ENCODE data around the gene PRSS8.
"Not testable (repeated sequence)": the region's sequence is repeated elsewhere in the genome, so short reads cannot be mapped to it uniquely, and the experiment has no call there.

Gene PRSS8

GRCh38 chr16:31143011-31143693 lies 7.6 kb upstream of the PRSS8 start:
- peak overlapping the region in 1 of 2 donors; percentile 54 for H3K4me3 ChIP-seq (ENCODE audit: low read depth in 1 of 2, low read length in 2 of 2)
- peaks cover 5 to 19% of the 10 kb centered on the region in 2 donors for H3K4me1 ChIP-seq (ENCODE audit: control insufficient read depth in 1 of 2, insufficient read depth in 2 of 2, low read length in 2 of 2)
- no peak overlapping the region for H3K27ac ChIP-seq (ENCODE audit: low read length)

GRCh38 chr16:31142109-31143010 lies 6.8 kb upstream of the PRSS8 start:
- Histone ChIP-seq H3K9me3 (ENCODE audit: control insufficient read depth in 1 of 2, low read length in 2 of 2) (no peaks in the 10 kb centered on the region), H3K27ac (ENCODE audit: low read length) (peak overlapping the region; percentile 80), H3K27me3 (ENCODE audit: low read depth, low read length) (no peaks in the 10 kb centered on the region), H3K36me3 (ENCODE audit: control insufficient read depth in 1 of 2, insufficient read depth in 2 of 2, low read length in 2 of 2) (no peaks in the 10 kb centered on the region), H3K4me1 (ENCODE audit: control insufficient read depth in 1 of 2, insufficient read depth in 2 of 2, low read length in 2 of 2) (peaks cover 5 to 19% of the 10 kb centered on the region in 2 donors), H3K4me3 (ENCODE audit: low read depth in 1 of 2, low read length in 2 of 2) (peak overlapping the region; percentile 54 to 57)

More at GRCh38 chr16:31143011-31143693, 7.6 kb upstream of the PRSS8 start:
- Histone ChIP-seq H3K27me3 (ENCODE audit: low read depth, low read length) (no peaks in the 10 kb centered on the region), H3K9me3 (ENCODE audit: control insufficient read depth in 1 of 2, low read length in 2 of 2) (no peaks in the 10 kb centered on the region), H3K36me3 (ENCODE audit: control insufficient read depth in 1 of 2, insufficient read depth in 2 of 2, low read length in 2 of 2) (no peaks in the 10 kb centered on the region)

DNA sequence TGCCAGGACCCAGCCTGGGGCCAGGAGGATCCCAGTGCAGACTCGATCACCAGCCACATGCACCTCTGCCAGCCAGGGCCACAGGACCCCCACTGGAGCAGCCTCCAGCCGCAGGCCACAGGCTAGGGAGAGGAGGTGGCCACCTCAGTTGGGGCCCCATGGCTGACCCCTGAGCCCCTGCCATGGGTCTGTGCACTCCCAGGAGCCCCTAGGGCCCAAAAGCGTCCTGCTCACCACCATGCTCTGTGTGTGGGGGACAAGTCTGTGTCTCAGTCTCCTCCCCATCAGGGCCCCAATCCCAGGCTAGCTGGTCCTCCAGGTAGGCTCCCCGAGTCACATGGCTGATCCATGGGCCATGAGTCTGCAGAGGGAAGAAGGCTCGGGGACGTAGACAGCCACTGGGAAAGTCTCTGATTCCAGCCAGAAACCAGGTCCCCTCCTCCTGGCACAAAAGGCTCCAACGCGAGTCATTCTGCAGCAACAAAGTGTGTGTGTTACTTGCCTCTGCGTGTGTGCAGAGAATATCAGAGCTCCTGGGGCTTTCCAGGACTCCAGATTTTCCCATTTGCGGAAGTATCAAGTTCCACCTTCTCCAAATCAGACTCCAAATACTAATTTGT lies 6.1 kb upstream of the PRSS8 start:
- H3K27ac ChIP-seq (ENCODE audit: low read length): peak overlapping the region; percentile 80
- H3K4me3 ChIP-seq (ENCODE audit: low read depth in 1 of 2, low read length in 2 of 2): peak overlapping the region; percentile 54 to 57
- H3K9me3 ChIP-seq (ENCODE audit: control insufficient read depth in 1 of 2, low read length in 2 of 2): no peaks in the 10 kb centered on the region
- no peaks in the 10 kb centered on the region for H3K27me3 ChIP-seq (ENCODE audit: low read depth, low read length)
- H3K4me1 ChIP-seq (ENCODE audit: control insufficient read depth in 1 of 2, insufficient read depth in 2 of 2, low read length in 2 of 2): peaks cover 5 to 19% of the 10 kb centered on the region in 2 donors
- H3K36me3 ChIP-seq (ENCODE audit: control insufficient read depth in 1 of 2, insufficient read depth in 2 of 2, low read length in 2 of 2): no peaks in the 10 kb centered on the region

DNA sequence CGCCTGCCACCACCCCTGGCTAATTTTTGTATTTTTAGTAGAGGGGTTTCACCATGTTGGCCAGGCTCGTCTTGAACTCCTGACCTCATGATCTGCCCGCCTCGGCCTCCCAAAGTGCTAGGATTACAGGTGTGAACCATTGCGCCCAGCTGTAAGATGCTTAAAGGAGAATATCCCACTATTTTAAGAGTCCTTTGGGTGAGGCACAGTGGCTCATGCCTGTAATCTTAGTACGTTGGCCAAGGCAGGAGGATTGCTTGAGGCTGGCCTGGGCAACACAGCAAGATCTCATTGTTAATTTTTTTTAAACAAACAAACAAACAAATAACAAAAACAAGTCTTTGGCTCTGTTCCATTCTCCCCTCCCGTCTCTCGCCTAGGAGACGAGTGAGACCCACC lies 5.5 kb upstream of the PRSS8 start:
- not testable (repeated sequence) for H3K36me3 ChIP-seq (ENCODE audit: control insufficient read depth in 1 of 2, insufficient read depth in 2 of 2, low read length in 2 of 2); H3K27me3 ChIP-seq (ENCODE audit: low read depth, low read length); H3K9me3 ChIP-seq (ENCODE audit: control insufficient read depth in 1 of 2, low read length in 2 of 2)
- Histone ChIP-seq H3K4me3 (ENCODE audit: low read depth in 1 of 2, low read length in 2 of 2) (peak overlapping the region in 1 of 2 donors; percentile 57), H3K4me1 (ENCODE audit: control insufficient read depth in 1 of 2, insufficient read depth in 2 of 2, low read length in 2 of 2) (peaks cover 5 to 19% of the 10 kb centered on the region in 2 donors), H3K27ac (ENCODE audit: low read length) (peak overlapping the region; percentile 80)

DNA sequence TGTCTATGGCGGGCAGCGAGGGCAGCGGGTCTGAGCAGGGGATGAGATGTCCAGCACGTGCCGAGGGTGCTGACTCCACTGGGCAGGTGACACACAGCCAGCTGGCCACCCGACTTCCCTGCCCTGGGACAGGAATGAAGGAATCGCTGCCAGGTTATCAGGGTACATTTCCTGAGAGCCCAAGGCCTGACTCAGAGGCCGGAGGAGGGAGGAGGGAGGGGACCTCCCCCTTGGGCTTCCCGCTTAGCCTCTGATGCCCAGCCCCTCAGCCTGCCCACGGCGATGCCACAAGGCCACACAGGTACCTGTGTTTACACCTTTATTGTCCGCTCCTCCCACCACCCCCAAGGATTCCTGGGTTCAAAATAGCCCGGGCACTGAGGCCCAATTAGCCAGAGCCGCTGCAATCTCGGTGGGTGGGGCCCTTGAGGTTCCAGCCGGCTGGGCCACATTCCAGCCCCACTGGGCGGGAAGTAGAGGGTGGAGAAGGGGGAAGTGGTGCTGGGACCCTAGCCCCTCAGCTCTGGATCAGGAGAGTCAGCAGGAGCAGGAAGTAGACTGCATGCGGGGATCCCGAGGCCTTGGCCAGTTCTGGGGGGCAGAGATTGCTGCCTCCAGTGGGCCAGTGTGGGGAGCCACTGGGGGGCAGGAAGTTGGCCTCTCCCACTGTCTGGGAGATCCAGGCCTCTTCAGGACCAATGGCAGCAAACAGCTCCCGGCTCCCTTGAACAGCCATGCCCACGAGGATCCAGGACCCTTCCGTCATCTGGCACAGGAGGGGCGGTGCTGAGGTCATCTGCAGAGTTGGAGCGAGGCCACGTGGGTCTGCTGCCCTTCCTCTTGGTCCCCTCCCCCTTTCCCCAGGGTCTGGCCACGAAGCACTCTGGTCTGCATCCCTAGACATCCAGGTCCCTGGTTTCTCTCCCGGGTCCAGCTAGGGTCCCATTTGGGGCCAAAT lies 3.4 kb upstream of the PRSS8 start:
- no peak overlapping the region for H3K4me3 ChIP-seq (ENCODE audit: low read depth in 1 of 2, low read length in 2 of 2)
- no peak overlapping the region for H3K27ac ChIP-seq (ENCODE audit: low read length)
- peaks cover 5 to 27% of the 10 kb centered on the region in 2 donors for H3K4me1 ChIP-seq (ENCODE audit: control insufficient read depth in 1 of 2, insufficient read depth in 2 of 2, low read length in 2 of 2)
- no peaks in the 10 kb centered on the region for H3K9me3 ChIP-seq (ENCODE audit: control insufficient read depth in 1 of 2, low read length in 2 of 2)
- H3K36me3 ChIP-seq (ENCODE audit: control insufficient read depth in 1 of 2, insufficient read depth in 2 of 2, low read length in 2 of 2): no peaks in the 10 kb centered on the region
- no peaks in the 10 kb centered on the region for H3K27me3 ChIP-seq (ENCODE audit: low read depth, low read length)

DNA sequence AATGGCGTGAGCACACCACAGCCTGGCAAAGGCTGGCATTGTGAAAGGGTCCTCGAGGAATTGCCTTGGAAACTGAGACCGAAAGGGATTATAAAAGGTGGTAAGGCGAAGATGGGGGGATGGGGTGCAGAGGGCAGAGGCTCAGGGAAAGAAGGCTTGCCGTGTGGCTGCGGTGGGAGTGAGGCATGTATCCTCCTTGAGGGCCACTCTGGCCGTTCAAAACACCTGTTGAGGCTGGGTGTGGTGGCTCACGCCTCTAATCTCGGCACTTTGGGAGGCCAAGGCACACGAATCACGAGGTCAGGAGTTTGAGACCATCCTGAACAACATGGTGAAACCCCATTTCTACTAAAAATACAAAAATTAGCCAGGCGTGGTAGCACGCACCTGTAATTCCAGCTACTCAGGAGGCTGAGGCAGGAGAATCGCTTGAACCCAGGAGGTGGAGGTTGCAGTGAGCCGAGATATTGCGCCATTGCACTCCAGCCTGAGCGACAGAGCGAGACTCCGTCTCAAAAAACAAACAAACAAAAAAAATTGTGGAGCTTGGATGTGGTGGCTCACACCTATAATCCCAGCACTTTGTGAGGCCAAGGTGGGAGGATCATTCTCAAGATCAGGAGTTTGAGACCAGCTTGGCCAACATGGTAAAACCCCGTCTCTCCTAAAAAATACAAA lies 1.4 kb upstream of the PRSS8 start:
- H3K27ac ChIP-seq (ENCODE audit: low read length); H3K4me3 ChIP-seq (ENCODE audit: low read depth in 1 of 2, low read length in 2 of 2); H3K36me3 ChIP-seq (ENCODE audit: control insufficient read depth in 1 of 2, insufficient read depth in 2 of 2, low read length in 2 of 2); H3K9me3 ChIP-seq (ENCODE audit: control insufficient read depth in 1 of 2, low read length in 2 of 2); H3K27me3 ChIP-seq (ENCODE audit: low read depth, low read length): not testable (repeated sequence)
- peaks cover 5 to 21% of the 10 kb centered on the region in 2 donors for H3K4me1 ChIP-seq (ENCODE audit: control insufficient read depth in 1 of 2, insufficient read depth in 2 of 2, low read length in 2 of 2)

GRCh38 chr16:31136287-31136662 lies 748 bp upstream of the PRSS8 start:
- H3K27ac ChIP-seq (ENCODE audit: low read length): no peak overlapping the region
- no peak overlapping the region for H3K4me3 ChIP-seq (ENCODE audit: low read depth in 1 of 2, low read length in 2 of 2)
- peaks cover 5 to 11% of the 10 kb centered on the region in 2 donors for H3K36me3 ChIP-seq (ENCODE audit: control insufficient read depth in 1 of 2, insufficient read depth in 2 of 2, low read length in 2 of 2)
- H3K27me3 ChIP-seq (ENCODE audit: low read depth, low read length): no peaks in the 10 kb centered on the region
- H3K4me1 ChIP-seq (ENCODE audit: control insufficient read depth in 1 of 2, insufficient read depth in 2 of 2, low read length in 2 of 2): peaks cover under 1 to 15% of the 10 kb centered on the region in 2 donors
- no peaks in the 10 kb centered on the region for H3K9me3 ChIP-seq (ENCODE audit: control insufficient read depth in 1 of 2, low read length in 2 of 2)

DNA sequence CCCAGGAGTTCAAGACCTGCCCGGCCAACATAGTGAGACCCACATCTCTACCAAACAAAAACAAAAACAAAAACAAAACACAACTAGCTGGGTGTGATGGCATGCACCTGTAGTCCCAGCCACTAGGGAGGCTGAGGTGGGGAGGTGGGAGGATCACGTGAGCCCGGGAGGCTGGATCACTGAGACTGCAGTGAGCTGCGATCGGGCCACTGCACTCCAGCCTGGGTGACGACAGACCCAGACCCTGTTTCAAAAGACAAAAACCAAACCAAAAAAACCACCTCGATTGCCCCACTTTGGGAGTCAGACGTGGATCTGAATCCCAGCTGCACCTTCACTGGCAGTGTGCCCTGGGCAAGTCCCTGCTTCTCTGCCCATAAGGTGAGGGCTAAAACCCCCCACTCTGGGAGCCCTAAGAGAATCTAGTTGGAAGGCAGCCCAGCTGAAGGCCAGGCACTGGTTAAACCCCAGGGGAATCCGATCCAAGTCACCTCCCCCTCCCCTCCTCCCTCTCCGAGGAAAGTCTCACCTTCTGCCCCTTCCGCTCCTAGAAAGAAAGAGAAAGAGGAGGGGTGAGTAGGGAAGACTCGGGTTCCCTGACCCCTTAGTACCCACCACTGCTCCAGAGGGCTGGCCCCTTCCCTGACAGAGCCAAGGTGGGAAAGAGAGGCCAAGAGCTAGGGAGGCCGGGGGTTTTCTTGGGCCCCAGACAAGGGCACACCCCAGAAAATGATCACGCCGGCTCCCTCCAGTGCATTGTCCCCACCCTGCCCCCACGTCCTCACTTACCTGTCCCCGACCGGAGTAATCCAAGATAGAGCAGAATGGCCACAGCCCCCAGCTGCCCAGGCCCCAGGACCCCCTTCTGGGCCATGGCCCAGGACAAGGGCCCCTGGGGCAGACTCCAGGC lies 647 bp downstream of the PRSS8 start:
- H3K9me3 ChIP-seq (ENCODE audit: control insufficient read depth in 1 of 2, low read length in 2 of 2): no peaks in the 10 kb centered on the region
- H3K4me1 ChIP-seq (ENCODE audit: control insufficient read depth in 1 of 2, insufficient read depth in 2 of 2, low read length in 2 of 2): peaks cover 0 to 7% of the 10 kb centered on the region in 2 donors
- H3K4me3 ChIP-seq (ENCODE audit: low read depth in 1 of 2, low read length in 2 of 2): peak overlapping the region in 1 of 2 donors; percentile 70
- peak overlapping the region; percentile 90 for H3K27ac ChIP-seq (ENCODE audit: low read length)
- no peaks in the 10 kb centered on the region for H3K27me3 ChIP-seq (ENCODE audit: low read depth, low read length)
- H3K36me3 ChIP-seq (ENCODE audit: control insufficient read depth in 1 of 2, insufficient read depth in 2 of 2, low read length in 2 of 2): peaks cover 15 to 24% of the 10 kb centered on the region in 2 donors

DNA sequence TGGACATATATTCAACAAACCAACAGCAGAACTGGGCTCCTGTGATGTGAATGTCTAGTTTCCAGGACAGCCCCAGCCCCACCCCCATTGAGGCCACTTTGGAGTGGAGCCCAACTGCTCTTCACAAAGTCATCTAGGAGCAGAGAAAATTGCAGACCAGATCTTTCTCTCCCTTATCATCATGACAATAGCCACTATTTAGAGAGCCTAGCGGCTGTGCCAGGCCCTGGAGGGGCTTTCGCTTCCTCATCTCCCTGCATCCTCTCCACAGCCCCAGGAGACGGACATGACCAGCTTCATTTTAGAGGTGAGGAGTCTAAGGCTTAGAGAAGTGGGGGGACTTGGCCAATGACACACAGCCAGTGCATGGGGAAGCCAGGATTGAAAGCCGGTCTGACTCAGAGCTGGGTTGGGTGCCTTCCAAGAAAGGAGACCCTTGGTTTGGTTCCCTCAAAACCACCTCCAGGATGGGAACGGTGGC lies 1.4 kb downstream of the PRSS8 start:
- Histone ChIP-seq H3K36me3 (ENCODE audit: control insufficient read depth in 1 of 2, insufficient read depth in 2 of 2, low read length in 2 of 2) (peaks cover 15 to 24% of the 10 kb centered on the region in 2 donors), H3K4me1 (ENCODE audit: control insufficient read depth in 1 of 2, insufficient read depth in 2 of 2, low read length in 2 of 2) (peaks cover 6 to 7% of the 10 kb centered on the region in 2 donors), H3K27ac (ENCODE audit: low read length) (peak overlapping the region; percentile 90), H3K4me3 (ENCODE audit: low read depth in 1 of 2, low read length in 2 of 2) (peak overlapping the region in 1 of 2 donors; percentile 70), H3K27me3 (ENCODE audit: low read depth, low read length) (no peaks in the 10 kb centered on the region), H3K9me3 (ENCODE audit: control insufficient read depth in 1 of 2, low read length in 2 of 2) (no peaks in the 10 kb centered on the region)
